HG03064 (cell line): ENCODE results near the gene SPRED2.
A peak's percentile ranks its signal among the peaks of the same experiment; 100 is the strongest.
"Not testable (repeated sequence)": the region's sequence is repeated elsewhere in the genome, so short reads cannot be mapped to it uniquely, and the experiment has no call there.

Experiments used
- ATAC-seq: cut with Tn5 transposase; IDR thresholded peaks from one replicate; pipeline ENCODE4 v1.9.1; 2021; ENCODE audit warnings: low read depth; ENCODE audit not compliant: unreplicated experiment

SPRED2 gene

GRCh38 chr2:65319072-65319673, 113.2 kb downstream of the SPRED2 start:
- ATAC-seq, result no peak

DNA sequence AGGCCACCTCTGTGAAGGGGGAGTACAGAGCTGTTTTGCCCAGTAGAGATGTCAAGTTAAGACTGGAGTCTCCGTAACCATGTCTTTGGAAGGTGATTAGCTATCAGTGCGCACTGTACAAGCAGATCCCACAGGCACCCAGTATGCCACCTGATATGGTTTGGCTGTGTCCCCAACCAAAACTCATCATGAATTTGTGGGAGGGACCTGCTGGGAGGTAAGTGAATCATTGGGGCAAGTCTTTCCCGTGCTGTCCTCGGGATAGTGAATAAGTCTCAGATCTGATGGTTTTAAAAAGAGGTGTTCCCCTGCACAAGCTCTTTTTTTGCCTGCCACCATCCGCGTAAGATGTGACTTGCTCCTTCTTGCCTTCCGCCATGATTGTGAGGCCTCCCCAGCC, 114.6 kb downstream of the SPRED2 start:
- no peak for ATAC-seq

DNA sequence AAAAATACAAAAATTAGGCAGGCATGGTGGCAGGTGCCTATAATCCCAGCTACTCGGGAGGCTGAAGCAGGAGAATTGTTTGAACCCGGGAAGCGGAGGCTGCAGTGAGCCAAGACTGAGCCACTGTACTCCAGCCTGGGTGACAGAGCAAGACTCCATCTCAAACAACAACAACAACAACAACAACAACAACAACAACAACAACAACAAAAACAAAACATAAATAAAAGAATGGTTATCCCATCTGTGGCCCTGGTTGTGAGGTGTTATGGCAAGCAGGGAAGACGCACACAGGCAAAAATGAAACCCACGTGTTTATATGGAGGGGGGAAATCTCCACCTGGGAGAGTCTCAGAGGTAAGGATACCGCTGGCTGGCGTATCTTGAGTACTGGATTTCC, 115.0 kb downstream of the SPRED2 start:
- not testable (repeated sequence) for ATAC-seq

GRCh38 chr2:65316072-65316471, 116.3 kb downstream of the SPRED2 start:
- ATAC-seq, result no peak

- ATAC-seq, result no peak
Measured at GRCh38 chr2:65314801-65315441, 117.5 kb downstream of the SPRED2 start.

GRCh38 chr2:65313954-65314256, 118.5 kb downstream of the SPRED2 start:
- no peak for ATAC-seq

- no peak for ATAC-seq
Measured at GRCh38 chr2:65313126-65313953, 119.1 kb downstream of the SPRED2 start.

- ATAC-seq, result no peak
Measured at GRCh38 chr2:65311596-65311995, 120.8 kb downstream of the SPRED2 start.

DNA sequence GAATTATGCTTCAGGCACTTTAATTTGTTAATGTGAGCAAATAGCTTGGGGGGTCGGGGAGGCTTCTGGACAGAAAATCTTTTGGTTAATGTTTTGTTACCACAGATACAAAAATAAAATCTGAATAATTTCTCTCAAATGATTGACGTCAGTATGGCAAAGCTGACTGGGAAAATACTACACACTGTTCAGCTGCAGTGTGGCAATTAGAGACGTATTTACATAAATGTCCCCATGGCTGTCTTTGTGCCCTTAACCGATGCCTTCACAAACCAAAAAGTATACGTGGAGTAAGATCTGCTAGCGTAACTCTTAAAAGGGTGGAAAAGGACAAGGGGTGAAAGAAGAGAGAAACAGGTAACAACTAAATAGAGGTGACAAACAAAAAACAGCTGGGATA, 121.3 kb downstream of the SPRED2 start:
- no peak for ATAC-seq

- no peak for ATAC-seq
Measured at GRCh38 chr2:65309699-65310098, 122.7 kb downstream of the SPRED2 start.

DNA sequence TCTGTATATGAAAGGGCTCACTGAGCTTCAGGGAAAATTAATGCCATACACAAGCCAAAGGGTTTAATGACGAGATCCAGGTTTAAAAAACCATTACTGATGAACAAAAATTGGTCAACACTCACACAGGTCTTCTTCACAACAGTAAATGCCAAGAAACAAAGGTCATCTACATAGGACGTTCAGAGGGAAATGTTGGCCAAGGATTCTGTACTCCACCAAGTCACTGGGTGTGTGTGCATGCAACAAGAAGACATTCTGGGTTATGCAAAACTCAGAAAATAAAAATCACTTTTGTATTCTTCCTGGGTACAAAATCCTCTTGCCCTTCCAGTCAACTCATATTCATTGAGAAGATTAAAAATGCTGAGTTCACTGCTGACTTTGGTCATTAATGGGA, 126.5 kb downstream of the SPRED2 start:
- no peak for ATAC-seq

GRCh38 chr2:65300761-65301711, 131.4 kb downstream of the SPRED2 start:
- peak; percentile 85 for ATAC-seq

DNA sequence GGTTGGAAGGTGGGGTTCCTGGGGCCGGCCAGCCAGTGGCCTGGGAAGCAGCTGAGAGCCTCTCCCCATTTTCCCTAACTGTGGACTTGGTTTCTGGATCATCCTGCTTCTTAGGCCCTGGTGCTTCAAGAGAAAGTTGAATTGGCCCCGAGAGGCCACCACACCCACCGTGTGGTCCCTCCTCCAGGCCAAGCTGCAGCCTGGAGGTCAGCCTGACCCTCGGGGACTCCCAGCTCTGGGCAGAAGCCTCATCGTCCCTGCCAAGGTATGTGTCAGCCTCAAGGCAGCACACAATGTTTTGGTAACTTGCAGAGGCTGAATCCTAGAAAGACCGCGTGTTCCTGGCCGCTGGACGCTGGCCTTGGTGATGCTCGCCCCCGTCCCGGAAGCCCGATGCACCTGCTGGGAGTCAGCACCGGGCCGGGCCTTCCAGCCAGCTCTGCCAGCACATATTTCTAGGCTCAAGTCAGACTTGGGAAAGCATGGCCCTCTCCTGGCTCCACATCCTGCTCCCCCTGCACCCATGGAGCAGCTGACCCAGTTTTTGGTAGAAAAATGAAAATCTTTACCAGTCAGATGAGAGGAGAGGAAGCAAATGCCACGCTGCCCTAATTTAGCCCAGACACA, 132.2 kb downstream of the SPRED2 start:
- ATAC-seq, result no peak

GRCh38 chr2:65299246-65299645, 133.2 kb downstream of the SPRED2 start:
- no peak for ATAC-seq

- ATAC-seq, result no peak
Measured at GRCh38 chr2:65298089-65298488, 134.3 kb downstream of the SPRED2 start.

DNA sequence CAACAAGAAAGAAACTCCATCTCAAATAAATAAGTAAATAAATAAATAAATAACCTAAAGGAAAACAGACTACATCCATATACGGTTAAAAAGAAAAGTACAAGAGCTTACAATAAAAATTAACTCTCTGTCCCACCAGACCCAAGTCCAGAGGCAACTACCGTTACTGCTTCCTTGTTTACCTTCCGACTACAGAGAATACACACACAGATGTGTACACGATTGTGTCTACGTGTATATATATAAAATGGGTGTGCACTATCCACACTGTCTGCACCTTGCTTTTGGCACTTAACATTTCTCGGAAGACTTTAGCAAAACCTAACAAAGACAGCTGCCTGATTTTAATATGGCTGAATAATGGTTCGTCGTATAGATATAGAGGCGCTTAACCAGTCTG, 134.9 kb downstream of the SPRED2 start:
- ATAC-seq, result no peak

GRCh38 chr2:65296971-65297370, 135.4 kb downstream of the SPRED2 start:
- ATAC-seq, result no peak

DNA sequence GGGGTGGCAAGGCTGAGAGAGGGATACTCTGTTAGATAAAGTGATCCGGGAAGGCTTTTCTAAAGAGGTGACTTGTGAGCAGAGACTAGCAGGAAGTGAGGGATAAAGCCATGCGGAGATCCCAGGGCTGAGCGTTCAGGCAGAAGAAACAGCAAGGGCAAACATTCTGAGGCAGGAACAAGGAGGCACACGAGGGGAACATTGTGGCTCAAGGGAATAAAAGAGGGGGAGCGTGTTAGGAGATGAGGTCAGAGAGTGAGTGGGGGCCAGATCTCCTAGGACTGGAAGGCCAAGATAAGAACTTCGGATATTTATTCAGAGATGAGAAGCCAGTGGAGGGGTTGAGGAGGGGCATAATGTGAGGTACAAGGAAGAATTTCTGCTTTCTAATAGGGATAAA, 137.7 kb downstream of the SPRED2 start:
- ATAC-seq, result no peak

- ATAC-seq, result no peak
Measured at GRCh38 chr2:65294136-65294535, 138.3 kb downstream of the SPRED2 start.

- ATAC-seq, result no peak
Measured at GRCh38 chr2:65293376-65293775, 139.0 kb downstream of the SPRED2 start.
